GM21529 (cell line): ENCODE measurements around the gene DIP2C.
"Not testable (repeated sequence)": the region's sequence is repeated elsewhere in the genome, so short reads cannot be mapped to it uniquely, and the experiment has no call there.

Experiments used
- ATAC-seq: cut with Tn5 transposase; IDR thresholded peaks from one replicate; pipeline ENCODE4 v1.9.1; 2021; ENCODE audit not compliant: unreplicated experiment

Gene DIP2C

DNA sequence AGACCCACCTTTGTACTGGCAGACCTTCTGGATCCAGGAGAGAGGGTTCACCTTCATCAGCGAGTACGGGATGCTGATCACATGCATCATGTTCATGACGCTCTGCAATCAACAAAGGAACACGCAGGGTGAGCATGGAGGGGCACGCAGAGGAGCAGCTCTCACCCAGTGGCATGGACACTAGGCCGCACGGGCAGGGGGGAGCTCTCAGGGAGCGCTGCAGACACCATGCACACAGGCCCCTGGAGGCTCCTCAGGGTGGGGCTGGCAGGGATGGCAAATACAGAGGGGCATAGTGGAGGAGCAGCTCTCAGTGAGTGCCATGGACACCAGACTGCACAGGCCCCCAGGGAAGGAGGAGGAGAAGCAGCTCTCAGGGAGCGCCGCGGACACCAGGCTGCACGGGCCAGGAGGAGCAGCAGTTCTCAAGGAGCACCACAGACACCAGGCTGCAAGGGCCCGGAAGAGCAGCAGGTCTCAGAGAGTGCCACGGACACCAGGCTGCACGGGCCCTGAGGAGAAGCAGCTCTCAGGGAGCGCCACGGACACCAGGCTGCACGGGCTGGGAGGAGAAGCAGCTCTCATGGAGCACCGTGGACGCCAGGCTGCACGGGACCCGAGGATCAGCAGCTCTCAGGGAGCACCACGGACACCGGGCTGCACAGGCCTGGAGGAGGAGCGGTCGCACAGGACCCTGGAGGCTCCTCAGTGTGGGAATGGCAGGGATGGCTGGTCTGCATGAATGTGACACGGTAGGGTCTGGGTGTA, 304.7 kb downstream of the DIP2C start:
- ATAC-seq: no peak

DNA sequence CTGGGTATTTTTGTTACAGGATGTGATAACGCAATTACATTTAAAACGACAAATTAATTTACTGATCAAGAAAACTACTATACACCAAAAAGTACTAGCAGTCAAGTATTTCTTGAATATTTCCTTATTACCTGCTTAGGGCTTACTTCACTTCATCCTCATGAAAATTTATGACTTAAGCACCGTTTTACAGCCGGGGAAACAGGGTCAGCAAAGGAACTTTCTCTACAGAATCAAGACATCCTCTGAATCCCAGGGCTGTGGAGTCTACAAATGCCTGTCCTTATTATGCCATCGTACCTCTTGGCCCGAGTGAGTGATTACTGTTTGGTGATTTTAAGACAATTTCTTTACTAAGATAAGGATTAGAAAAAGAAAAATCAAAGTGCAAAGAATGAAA, 305.9 kb downstream of the DIP2C start:
- no peak for ATAC-seq

DNA sequence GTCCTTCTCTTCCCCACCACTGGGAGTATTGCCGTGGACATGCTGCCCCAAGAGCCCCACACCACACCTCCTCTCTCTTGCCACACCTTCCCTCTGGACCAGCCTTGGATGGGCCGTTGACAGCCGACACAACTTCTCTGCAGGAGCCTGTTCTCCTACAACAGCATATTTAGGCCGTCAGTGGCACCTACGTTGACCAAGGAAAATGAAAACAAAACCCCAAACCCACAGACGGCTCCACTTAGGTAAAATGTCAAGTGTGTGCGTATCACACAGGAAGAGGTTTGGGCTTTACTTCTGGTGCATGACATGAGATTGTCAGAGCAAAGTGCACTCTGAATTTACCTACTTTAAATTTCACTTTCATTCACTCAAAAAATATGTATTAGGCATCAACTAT, 307.7 kb downstream of the DIP2C start:
- ATAC-seq: no peak

DNA sequence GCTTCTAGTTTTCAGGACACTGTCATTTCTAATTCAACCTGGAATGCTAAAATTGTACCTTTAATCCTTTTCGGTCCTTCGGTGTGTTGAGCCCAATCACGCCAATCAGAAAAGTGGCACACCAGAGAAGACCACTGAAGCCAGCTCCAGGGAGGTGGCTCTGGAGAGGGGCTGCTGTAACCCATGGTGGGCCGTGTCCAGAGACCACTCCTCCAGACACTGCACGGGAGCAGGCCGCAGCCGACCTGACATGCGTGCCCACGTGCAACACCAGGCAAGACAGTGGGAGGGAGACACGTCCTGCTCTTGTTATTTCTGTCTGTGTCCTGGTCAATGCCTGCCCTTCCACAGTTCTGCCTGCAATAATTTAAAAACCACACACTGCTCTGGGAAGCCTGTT, 308.1 kb downstream of the DIP2C start:
- ATAC-seq: no peak

DNA sequence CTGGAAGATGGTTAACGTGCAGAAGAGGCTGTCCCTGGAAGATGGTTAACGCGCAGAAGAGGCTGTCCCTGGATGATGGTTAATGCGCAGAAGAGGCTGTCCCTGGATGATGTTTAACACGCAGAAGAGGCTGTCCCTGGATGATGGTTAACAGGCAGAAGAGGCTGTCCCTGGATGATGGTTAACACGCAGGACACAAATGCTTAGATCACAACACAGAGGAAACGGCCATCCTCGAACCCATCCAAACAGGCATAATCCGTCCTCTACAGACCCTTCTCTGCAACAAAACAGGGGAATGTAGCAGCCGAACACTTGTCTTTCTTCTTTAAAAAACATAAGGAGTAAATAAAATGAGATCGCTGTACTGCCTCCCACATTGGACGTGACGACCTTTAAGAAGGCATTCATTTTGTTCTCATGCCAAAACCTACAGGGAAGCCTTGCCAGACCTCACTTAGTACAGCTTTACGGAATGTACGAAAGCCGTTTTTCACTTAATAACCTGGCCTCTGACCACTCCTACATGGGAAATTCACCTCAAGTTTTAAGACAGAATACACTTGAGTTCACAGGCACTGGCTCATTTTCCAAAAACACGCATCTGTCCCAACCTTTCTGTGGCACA, 309.0 kb downstream of the DIP2C start:
- ATAC-seq: no peak

DNA sequence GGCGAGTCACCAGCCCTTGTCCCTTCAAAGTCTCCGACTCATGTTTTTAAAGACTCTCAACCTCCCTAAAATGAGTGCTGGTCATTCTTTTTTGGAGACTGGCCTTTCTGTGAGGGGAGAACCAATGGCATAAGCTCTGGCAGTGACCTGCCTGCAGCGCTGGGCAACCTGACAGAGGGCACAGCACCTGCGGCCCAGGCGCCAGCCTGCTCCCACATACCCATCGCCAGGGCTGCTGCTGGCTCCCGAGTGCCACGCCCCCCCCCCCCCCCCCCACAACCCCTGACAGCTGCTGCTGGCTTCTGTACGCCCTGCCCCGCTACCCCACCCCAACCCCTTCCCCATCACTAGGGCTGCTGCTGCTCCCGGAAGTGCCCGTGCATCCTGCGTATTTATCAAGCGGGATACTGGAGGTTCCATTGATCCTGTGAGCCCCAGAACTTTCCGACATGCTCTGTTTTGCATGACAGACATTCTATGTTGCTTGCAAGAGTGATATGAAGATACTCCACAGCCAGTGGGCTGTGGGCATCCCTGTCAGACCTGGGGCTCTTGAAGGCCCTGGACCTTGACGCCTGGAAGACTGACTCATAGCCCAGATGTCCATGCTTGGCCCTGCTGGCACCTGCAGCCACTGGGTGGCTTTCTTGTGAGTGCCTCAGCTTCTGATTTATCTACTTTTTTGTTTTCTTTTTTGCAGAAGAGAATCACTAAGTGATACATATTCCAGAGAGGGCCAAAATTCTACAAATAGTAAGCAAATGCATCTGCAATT, 310.4 kb downstream of the DIP2C start:
- no peak for ATAC-seq

DNA sequence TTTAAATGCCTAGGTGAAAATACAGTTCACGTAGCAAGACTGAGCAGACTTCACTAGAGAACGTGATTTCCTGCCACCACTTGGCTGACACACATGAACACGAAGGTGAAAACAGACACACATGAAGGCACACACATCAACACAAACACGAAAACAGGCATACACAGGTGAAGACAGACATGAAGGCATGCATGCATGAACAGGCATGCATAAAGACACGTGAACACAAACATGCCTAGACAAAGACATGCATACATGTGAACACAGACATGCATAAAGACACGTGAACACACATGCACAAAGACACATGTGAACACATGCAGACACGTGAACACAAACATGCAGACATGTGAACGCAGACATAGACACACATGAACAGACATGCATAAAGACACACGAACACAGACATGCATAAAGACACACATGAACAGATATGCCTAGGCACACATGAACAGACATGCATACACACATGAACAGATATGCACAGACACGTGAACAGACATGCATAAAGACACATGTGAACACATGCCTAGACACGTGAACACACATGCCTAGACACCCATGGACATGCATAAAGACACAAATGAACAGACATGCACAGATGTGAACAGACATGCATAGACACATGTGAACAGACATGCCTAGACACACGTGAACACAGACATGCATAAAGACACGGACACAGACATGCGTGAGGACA, 311.1 kb downstream of the DIP2C start:
- no peak for ATAC-seq

DNA sequence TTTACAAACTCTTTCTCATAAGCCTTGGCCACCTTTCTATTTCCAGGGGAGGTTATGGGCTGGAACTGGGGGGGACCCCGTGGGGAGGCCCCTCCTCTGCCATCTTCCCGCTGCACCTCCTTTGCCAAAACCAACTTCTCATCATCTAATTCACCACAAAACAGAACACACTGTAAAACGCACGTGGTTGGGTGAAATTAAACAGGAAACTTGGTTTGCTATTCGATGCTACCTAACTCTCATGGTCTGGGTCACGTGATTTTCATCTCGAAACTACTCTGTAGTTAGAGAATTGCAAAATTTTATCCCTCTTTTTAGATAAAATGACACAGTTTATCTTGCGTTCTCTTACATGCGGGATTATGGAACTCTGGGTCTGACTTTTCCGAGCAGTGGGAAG, 312.2 kb downstream of the DIP2C start:
- ATAC-seq: no peak

DNA sequence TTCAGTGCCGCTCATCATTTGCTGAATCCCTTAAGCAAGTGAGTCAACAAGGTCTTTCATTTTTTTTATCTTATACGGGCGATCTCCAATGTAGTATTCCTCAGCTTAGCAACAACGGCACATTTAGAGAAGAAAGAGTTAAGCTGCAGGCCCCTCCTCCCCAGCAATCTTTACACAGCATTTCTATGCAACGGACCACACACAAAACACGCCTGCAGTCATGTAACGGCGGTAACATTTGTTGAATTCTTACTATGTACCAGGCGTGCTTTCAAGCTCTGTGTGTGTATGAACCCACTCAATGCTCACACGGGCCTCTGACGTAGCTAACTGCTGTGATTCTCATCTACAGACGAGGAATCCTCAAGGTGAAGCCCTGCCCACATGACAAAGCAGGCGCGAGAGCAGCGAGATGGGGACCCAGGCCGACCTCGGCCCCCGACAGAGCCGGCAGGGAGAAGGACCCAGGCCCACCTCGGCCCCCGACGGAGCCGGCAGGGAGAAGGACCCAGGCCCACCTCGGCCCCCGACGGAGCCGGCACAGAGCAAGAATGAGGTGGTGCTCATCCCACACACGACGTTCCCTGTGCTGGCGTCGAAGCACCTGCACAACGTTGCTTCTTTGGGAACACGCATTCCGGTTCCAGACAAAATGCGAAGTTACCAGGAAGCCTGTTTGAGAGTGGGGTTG, 313.5 kb downstream of the DIP2C start:
- ATAC-seq: no peak

DNA sequence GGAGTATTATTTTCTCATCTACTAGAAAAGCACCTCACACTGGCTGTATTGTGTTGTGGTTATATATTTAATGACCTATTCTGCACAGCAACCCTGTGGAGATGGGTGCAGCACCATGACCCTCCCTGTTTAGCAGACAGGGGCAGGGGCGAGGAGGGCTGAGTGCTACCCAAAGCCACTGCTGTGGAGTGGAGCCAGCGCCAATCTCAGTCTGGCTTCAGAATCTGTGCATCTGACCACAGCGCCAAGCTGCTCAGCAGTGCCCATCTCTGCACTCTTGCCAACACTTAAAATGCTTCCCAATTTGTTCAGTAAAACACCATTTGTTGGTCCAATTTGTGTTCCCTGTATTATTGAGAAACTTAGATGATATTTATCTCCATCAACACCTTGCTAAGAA, 315.1 kb downstream of the DIP2C start:
- no peak for ATAC-seq

DNA sequence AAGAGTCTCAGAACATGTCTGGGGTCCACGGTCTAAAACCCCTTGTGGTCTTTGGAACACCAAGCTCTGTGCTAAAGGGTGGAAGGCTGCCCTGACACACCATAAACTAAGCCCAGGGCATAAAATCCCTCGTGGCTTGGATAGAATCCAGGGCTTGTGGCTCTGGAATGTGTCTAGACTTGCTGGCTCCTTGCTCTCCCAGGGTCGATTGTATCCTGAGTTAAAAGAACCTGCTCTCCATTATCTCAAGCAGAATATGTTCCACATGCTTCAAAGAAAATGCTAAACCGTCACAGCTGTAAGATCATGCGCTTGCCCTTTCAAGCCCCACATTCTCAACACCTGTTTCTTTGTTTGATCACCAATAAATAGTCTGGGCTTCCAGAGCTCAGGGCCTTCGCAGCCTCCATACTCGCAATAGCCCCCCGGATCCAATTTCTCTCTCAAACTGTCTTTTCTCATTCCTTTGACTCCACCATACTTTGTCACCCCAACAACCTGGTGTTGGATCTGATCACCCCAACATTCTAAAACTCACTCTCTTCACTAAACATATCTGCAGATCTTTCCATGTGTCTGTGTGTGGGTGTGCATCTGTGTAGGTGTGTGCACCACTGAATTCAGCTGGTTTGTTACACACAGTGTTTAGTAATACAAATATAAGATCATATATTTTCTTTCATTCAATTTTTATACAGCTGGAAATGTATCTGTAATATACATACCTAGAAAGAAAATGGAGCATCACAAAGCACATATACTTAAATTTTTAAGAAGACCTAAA, 315.8 kb downstream of the DIP2C start:
- no peak for ATAC-seq

DNA sequence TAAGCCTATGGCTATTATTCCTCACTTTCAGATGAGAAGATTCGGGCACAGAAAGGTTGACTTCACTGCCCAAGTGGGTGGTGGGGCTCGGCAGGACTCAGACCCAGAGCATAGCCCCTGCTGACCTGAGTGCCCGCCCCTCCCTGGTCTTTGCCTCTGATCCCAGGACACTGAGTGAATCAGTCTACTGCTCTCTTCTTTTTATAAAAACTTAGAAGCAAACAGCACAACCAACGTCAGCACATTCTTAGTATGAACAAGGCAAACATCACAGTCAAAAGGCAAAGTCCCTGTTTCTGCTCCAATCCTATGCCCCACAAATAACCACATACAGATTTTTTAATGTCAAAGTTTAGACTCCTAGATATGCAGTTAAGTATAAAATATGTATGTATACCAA, 316.5 kb downstream of the DIP2C start:
- ATAC-seq: no peak

DNA sequence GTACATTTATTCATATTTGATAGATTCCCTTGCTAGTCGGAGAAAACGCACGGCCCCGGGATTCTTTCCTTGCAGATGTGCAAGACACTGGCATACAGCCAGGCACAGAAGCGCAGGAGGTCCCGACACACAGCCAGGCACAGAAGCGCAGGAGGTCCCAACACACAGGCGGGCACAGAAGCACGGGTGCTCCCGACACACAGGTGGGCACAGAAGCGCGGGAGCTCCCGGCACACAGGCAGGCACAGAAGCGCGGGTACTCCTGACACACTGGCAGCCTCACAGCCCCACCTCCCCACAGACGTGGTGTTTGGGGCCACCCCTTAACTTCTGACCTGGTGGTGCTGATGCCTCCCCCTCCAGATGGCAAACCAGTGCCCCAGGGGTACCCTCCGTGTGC, 316.9 kb downstream of the DIP2C start:
- ATAC-seq: no peak

DNA sequence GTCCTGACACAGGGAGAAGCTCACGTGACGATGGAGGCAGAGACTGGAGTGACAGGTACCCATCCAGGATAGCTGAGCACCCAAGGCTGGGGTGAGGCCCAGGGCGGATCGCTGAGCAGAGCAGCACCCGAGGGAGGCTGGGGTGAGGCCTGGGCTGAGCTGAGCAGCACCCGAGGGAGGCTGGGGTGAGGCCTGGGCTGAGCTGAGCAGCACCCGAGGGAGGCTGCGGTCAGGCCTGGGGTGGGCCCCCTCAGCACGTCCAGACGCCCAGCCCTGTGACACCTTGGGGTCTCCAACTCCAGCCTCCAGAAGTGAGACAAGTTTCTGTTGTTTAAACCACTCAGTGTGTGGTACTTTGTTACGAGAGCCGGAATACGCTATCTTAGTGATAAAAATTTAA, 318.0 kb downstream of the DIP2C start:
- no peak for ATAC-seq

DNA sequence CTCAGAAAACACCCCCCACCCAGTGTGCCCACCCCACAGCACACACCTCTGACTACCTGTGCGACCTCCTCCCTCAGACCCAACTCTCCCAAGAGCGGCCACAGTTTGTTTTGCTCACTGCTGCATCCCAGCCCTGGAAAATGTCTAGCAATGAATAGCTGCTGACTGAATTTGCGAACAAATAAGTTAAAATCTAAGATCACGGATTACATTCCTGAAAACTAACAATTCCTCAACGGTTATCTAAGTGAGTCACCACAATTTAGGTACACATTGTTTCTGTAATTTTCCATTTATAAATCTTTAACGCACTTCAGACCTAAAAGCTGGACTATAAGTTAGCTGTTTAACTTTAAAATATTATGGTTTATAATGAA, 319.0 kb downstream of the DIP2C start:
- no peak for ATAC-seq

DNA sequence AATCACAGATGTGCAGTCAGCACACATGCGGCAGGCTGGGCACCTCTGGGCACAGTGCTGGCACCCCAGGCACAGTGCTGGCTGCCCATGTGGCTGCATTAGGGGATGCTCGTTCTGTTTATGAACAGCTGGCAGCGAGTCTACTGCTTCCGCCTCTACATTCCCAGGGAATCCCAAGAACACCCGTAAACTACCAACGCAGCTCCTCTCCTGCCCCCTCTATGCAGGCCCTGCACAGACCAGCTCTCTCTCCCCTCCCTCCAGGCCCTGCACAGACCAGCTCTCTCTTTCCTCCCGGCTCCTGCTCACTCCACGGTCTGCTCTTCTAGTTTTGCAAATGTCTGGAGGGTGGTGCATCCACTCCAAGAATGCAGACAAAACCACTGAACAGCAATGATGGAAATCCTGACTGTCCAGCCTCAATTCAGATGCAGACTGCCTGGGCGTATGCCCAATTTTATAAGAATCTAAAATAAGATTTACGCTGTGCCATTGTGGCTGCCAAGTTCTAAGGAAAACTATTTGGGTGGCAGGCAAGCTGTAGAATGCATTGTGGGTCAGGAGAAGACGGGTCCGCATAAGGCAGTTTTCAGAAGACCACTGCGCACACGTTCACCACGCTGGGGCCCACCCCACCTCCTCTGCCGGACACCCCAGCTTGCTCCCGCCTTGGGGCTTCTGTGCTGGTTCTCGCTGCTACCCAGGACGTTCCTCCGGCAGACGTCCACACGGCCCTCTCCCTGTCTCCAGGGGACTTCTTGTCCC, 319.6 kb downstream of the DIP2C start:
- no peak for ATAC-seq

DNA sequence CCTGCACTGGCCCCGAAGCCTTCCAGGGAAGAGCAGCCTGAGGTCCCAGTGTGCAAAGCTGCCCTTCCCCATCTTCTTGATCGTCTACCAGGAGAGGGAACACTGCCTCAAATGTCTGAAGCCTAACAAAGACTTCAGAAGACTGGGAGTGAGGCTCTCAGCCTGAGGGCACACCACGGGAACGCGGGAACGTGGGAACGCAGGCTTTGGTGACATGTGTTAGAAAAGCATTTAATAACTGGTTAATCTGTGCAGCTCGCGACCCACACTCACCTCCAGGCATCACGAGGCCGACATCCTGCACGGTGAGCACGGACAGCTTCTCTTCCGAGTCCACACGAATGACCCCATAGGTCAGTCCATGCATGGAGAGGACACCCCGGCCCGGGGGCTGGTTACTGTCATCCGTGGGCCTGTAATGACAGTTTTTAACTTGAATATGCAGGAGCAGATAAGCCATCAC, 320.2 kb downstream of the DIP2C start:
- ATAC-seq: no peak

DNA sequence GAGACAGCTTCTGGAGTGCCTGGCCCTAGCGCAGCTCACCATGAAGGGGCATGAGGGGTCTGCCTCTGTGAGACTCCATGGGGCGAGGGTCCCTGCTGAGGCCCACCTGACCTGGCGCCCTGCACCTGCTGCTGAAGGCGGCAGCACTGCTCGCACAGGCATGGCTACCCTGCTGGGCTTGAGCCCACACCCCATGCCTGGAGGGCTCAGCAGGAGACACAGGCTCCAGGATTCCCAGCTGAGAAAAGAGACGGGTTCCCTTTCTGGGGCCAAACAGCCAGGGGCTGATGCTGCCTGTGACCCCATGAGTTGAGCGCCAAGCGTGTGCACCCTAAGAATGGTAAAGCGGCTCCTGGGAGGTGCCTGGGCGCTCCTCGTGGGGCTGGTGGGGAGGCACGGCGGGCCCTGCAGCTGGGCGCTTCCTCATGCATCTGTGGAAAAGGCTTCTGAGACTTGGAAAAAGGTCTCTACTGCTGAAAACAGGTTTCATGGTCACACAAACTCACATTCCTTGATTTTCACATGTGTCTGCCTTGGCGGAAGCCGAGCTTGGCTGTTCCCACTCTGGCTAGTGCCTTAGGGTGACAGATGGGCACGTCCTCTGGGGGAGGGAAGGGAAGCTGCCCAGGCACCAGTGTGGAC, 320.8 kb downstream of the DIP2C start:
- no peak for ATAC-seq

DNA sequence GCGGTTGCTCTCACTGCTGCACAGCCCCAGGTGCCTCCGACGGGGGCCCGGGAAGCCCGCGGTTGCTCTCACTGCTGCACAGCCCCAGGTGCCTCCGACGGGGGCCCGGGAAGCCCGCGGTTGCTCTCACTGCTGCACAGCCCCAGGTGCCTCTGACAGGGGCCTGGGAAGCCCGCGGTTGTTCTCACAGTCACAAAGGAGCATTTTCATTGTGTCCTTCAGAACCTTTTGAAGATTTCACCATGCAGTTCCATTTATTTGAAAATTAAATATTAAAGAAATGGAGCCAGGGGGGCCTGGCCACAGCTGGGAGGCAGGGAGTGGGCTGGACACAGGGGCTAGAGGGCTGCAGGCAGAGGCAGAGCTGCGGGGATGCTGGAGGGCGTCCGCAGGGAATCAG, 321.4 kb downstream of the DIP2C start:
- not testable (repeated sequence) for ATAC-seq
